Stimulated activated CD8-positive, alpha-beta memory T cell treated with anti-CD3 and anti-CD28 coated beads, Interleukin-4, amount 100 ng/mL, for 48 hours (primary cell): ENCODE data around the gene CFAP73.
"Not testable (repeated sequence)": the region's sequence is repeated elsewhere in the genome, so short reads cannot be mapped to it uniquely, and the experiment has no call there.

Experiments used
- DNase-seq: peaks from one replicate; pipeline ENCODE4 v3.0.0-alpha.2; 2020

CFAP73 gene

DNA sequence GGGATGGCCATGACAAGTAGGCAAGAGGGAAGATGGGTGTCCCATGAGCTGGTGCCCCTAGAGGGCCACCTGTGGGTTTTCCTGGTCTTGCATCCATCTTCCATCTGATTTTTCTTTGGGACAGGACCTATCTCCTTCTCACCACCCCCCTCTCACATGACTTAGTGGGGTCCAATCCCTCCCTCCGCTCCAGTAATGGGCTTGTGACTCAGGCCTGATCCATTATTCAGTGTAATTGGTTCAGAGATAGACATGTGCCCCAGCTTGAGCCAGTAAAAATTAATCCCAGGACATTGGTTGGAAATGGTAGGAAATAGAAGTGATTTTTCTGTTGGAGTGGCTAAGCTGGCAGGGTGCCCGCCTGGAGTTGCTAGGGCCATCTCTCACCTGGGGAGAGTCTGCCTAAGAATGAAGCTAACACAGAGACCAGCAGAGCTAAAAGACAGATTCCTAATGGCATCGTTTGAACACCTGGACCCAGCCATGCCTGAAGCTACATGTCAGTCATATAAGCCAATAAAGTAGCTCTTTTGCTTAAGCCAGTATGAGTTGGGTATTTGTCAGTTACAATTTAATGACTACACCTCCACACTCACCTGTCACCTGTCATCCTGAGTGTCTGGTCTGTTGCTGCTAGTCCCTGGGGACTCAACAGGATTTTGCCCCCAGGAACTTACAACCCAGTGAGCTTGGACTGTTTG is 28.7 kb upstream of the CFAP73 start:
- no peak for DNase-seq

DNA sequence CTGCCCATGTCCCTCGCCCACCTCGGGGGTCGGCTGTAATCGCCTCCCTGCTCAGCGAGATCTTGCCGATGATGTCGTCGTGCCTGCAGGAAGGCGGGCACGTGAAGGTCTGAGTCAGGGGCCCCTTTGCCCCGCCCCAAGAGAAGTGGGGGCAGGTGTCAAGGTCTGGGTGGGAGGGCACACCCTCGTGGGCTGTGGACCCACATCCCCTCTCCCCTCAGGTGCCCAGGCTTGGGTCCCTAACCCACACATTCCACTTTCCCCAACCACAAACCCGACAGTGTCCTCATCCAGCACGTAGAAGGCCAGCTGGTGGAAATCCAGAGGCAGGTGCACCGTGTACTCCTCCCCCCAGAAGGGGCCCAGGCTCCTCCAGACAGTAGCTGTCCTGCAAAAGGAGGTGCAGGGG is 21.7 kb upstream of the CFAP73 start:
- DNase-seq: no peak

DNA sequence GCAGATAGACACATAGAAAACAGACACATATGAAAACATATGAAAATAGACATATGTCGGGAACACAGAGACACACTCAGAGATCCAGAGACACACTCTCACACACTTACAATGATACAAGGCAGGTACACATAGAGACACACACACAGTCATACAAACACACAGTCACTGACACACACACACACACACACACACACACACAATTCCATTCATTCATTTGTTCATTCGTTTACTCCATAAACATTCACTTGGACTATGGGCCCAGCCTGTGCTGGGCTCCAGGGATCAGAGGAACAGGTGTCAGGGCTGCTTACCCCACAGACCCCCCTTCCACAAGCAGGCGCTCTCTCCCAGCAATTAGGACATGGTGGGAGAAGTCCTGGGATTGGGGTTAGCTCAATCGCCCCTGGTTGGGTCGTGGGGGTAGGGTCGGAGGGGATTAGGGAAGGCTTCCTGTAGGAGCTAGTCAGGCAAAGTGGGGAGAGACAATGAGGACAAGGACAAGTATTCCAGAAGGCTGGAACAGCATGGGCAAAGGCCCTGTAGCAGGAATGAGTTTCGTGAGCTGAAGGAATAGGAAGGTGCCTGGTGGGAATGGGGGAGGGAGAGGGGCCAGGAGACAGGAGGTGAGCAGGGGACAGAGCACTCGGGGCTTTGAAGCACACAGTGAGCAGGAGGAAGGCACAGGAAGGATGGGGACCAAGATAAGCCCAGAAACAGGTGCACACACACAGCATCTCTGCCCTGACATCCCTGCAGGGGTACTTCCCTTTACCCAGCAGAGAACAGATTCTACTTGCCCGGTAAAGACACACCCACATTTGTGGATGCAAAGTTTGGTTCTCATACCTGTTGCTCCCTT is 20.5 kb upstream of the CFAP73 start:
- DNase-seq: no peak

DNA sequence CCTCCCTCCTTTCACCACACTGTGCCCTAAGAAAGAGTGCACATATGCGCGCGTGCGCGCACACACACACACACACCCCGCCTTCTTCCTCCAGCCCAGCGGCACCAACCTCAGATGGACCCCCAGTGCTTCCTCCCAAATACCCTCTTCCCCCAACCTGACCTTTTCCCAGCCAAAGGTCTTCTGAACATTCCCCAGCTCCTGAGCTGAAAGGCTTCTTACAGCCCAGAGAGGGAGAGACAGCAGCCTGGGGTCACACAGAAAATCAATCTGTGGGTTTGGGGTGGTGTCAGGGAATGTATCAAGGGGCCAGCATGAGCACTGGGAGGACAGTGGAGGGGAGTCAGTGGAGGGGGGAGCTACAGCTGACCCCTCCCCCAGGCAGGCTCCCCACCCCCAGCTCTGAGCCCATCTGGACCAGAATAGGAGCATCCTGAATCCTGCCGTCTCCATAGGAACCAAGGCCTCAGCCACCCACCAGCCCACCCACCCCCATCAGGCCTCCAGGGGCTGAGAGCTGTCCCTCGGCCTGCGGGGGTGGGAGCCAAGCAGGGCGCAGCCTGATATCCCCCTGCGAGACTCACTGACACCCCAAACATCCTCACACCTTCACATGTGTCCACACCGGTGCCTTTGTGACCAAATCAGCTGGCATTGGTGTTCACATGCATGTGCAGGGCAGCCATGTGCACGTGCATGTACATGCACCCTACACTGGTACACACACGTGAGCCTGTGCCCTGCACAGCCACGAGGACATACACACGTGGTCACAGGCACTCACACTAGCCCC is 19.7 kb upstream of the CFAP73 start:
- DNase-seq: no peak

DNA sequence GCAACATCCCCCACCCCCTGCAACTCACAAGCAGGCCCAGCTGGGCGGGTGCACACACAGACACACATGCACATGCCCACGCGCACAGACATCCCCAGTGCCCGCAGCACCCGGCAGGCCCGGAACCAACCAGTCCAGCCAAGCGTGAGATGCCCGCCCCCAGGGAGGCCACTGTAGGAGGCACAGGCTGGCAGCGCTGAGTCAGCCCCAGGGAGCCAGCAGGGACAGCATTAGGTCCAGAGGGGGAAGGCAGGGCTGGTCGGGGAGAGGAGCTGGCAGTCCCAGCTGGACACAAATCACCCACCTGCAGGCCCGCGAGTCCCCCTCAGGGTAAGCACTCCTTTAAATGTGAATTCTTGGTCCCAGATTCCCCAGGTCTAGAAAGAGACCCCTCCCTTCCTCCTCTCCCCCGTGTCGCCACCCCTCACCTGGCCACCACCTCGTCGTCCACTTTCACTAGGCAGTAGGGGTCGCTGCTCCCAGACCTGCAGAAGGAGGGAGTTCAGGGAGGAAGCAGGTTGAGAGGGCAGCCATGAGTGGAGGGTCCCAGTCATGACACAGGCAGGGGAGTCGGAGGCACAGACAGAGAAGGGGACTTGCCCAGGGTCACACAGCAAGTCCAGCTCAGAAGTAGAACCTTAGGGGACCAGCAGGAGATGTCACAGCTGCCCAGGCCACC is 18.9 kb upstream of the CFAP73 start:
- no peak for DNase-seq

DNA sequence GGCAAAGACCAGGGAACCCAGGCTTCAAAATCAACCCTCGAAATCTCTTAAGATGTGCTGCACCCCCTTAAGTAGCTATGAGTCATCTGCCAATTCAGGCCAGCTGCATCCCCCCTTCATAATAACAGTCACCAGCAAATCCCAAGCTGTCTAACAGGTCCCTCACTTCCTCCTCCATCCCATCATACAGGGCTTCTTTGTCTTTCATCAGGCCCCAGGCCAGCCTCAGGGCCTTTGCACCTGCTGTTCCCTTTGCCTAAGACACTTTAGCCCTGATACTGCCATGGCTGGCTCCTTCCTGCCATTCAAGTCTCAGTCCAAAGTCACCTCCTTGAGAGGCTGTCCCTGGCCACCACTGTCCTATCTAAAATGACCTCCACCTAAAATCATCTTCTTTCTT is 18.0 kb upstream of the CFAP73 start:
- DNase-seq: no peak

DNA sequence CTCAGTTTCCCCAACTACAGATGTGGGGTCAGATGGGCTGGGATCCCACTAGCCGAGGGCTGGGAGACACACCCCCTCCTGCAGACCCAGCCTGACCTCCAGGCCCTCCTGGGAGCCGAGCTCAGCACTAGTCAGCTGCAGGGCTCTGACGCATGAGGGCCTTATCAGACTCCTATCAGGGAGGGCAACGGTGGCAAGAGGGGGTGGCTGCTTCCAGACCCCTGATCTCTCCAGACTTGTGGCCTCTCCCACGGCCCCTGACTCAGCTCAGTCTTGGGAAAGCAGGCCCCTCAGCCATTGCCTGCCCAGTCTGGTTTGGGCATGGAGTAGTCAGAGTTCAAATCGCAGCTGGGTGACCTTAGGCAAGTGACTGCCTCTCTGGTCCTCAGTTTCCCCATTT is 16.5 kb upstream of the CFAP73 start:
- no peak for DNase-seq

DNA sequence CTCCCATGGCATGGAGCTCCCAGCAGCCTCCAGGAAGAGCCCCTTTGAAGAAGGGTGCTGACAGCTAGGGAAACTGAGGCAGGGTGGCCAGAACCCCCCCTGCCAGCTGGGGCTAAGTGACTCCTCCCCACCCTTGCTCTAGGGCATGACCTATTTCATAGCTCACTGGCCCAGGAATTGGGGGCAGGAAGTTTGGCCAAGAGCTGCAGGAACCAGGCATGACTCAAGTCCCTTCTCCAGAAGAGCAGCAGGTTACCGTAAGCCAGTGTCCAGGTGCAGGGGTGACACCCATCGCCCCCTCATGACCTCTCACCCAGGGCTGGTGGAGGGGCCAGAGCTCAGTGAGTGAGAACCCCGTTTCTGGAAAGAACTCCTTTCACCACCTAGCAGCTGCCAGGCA is 15.9 kb upstream of the CFAP73 start:
- no peak for DNase-seq

DNA sequence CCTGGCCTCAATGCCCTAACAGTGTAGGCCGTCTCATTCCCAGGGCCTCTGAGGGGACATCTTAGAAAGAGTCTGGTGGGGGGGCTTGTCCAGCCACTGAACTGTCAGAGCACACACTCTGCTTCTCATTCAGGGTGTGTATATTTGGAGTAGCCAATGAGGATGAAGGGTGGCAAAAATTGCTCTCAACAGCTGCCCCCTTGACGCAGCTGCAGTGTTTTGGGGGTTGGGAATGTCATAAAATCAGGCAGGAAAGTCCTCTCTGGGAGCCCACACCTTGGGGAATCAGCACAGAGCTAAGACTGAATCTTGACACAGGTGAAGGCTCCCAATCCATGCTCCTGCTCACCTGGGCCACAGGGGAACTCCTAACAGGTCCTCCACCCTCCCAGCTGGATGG is 15.5 kb upstream of the CFAP73 start:
- no peak for DNase-seq

DNA sequence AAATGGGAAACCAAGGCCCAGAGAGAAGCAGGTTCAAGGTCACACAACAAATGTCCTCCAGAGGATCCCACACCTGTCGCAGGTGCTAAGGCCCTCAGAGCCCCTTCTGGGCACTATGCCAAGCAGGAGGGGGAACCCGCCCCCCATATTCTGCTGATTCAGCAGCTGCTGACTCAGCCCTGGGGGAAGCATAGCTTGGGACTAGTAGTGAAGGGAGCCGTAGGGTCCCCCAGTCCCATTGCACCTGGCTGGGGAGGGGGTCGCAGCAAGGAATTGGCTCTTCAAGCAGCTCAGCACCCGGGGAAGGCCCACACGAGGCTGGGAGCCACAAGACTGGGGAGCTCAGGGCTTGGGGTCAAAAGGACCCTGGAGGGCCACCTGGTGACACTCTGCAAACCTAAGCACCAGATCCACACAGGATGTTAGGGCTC is 15.0 kb upstream of the CFAP73 start:
- DNase-seq: no peak

DNA sequence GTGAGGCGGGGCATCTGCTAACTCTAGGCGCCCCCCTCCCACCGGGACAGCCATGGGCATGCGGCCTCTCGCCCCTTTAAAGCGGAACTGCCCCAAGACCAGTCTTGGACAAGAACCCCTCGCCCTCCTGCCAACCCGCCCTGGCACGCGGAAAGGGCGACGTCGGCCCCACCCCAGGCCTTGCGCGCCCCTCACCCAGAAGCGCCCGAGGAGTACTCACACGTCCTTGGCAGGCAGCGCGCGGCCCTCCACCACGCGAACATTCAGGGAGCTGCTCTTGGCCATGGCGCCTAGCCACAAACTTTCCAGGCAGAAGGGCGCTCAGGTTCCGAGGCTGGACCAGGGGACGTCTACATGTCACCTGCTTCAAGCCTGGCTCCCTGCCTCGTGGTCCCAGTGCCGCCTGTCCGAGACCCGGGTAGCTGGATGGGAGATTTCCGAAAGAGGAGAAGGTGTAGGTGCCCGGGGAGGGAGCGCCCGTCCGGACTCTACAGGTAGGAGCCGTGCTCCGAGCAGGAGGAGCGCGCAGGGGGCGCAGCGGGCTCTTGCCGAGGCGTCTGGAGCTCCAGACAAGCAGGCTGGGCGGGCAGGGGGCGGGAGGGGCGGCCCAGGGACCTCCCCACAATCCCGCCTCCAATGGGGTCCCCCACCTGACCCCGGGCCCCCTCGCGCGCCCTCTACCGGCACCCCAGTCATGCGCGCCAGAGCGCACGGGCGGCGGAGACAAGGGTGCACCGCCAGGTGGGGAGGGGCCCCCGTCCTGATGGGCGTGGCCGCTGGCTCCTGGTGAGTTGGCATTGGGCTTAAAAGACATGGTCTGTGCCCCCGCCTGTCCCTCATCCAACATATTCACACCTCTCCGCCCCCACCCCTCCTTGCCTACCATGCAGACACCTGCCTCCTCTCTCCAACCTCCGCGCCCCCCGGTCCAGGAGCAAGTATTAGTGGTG is 14.1 kb upstream of the CFAP73 start, which contains the start of gene RASAL1:
Gene RASAL1, minus strand, starts transcription at position 584 of the 950 bp plus-strand sequence. Its CDS starts 299 bp downstream, at position 285.
- peak; percentile 93 for DNase-seq

DNA sequence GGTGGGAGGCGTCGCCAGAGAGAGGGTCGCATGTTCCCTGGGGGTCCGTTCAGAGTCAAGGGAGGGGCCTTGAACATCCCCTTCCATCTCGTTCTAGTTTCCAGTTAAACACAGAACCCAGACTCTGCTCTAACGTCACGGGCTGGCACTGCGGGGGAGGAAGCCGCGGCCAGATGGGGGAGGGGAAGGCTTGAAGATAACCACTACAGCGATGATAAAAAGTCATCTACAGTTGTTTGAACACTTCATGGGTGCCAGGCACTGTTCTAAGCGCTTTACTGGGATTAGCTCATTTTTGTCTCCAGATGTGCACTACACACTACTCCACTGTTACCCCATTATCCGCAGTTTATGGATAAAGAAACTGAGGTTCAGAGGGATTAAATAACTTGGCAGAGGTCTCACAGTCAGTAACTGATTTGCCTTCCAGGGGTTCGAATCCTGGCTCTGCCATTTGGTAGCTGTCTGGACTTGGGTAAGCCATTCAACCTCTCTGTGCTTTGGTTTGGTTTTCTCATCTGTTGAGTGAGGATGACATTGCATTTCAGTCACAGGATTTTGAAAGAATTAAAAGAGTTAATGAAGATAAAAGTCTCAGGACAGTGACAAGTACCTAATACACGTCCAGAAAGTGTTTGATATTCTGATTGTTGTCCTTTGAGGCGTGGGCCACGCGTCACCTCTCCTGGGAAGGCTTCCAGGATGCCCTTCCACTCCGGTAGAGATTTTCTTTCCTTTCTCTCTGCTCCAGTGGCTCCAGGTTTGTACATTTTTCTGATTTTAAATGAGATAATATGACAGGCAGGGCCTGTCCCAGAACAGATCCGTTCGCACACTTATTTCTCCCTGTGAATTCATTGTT is 13.2 kb upstream of the CFAP73 start:
- DNase-seq: peak; percentile 82

DNA sequence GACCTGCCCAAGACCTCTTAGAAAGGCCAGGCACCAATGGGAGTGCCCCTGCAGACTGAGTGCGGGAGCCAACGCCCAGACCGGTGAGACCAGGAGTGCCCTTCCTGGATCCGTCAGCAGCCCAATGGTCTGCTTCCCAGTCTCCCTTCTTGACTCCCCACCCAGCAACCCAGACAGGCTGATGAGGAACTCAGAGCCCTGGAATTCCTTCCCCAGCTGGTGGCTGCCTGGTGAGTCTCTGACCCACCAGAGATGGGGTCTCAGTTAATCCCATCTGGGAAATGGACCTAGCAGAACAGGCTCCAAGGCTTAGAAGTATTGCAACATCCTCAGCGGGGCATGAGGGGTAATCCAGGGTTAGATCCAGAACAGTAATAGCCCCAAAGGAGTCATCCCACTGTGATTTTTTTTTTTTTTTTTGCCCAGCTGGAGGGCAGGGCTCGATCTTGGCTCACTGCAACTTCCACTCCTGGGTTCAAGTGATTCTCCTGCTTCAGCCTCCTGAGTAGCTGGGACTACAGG is 12.5 kb upstream of the CFAP73 start:
- DNase-seq: no peak

DNA sequence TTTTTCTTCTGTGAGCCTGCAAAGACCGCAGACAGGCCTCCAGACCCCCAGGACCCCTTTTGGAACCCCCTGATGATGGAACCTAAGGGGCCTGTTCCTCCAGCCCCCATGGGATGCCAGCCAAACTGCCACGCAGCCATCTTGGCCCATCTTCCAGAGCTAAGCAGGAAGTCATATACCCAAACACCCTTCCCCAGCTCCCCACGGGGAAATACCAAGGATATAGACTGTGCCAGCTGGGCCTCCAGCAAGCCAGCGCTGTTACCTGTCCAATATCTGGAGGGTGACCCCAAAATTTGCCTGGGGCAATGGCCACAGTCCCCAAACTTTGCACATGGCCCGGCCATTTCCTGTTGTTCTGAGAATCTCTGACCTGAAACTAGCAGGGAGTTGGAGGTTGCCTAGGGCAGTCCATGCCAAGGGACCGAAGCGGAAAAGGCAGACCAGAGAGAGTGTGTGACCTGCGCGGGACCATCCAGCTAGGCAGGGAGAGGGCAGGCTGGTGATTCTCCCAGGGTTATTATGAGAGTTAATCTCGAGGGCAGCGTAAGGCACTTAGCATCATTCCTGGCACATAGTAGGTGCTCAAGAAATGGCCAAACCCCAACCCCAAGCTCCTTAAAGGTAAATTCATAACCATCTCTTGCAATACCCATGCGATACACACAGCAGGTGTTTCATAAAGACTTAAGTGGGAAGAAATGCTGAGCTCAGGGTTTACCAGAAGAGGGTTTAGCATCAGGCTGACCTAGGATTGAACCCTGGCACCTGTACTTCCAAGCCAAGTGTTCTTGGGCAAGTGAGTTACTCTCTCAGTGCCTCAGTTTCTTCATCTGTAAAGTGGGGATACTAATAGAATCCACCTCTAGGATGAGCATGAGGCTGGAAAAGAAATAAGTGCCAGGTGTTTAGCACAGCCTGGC is 11.4 kb upstream of the CFAP73 start:
- DNase-seq: no peak

DNA sequence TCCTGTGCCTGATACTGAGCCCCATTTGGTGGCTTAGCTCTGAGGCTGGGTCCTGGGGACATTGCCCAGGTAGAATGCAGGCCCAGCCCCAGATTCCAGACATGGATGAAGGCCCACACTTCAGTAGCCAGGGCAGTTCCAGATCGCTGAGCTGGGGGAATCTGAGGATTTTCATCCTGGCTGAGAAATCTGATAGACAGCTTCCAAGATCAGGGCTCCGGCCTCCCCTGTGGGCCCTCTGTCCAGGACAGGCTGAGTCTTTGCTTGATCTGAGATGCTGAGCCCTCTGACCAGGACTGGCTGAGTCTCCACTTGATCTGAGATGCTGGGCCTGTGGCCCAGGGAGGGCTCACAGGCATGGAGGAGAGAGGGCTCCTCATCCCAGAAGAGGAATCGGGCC is 10.7 kb upstream of the CFAP73 start:
- no peak for DNase-seq

DNA sequence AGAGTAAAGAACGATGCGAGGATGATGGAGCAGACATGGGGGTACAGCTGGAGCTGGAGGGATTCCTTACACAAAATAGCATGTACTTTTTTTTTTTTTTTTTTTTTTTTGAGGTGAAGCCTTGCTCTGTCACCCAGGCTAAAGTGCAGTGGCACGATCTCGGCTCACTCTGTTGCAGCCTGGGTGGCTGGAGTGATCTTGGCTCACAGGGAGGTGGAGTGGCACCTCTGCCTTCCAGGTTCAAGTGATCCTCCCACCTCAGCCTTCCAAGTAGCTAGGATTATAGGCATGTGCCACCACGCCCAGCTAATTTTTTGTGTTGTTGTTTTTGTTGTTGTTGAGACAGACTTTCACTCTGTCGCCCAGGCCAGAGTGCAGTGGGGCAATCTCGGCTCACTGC is 8.8 kb upstream of the CFAP73 start:
- no peak for DNase-seq

DNA sequence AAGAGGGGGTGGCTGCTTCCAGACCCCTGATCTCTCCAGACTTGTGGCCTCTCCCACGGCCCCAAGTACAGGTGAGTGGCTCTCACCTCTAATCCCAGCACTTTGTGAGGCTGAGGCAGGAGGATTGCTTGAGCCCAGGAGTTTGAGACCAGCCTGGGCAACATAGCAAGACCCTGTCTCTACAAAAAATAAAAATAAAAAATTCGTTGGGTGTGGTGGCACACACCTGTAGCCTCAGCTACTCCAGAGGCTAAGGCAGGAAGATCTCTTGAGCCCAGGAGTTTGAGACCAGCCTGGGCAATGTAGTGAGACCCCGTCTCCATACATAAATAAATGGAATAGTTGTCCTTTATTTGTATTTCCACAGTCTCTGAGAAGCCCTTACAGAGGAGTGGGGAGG is 7.8 kb upstream of the CFAP73 start:
- DNase-seq: not testable (repeated sequence)

DNA sequence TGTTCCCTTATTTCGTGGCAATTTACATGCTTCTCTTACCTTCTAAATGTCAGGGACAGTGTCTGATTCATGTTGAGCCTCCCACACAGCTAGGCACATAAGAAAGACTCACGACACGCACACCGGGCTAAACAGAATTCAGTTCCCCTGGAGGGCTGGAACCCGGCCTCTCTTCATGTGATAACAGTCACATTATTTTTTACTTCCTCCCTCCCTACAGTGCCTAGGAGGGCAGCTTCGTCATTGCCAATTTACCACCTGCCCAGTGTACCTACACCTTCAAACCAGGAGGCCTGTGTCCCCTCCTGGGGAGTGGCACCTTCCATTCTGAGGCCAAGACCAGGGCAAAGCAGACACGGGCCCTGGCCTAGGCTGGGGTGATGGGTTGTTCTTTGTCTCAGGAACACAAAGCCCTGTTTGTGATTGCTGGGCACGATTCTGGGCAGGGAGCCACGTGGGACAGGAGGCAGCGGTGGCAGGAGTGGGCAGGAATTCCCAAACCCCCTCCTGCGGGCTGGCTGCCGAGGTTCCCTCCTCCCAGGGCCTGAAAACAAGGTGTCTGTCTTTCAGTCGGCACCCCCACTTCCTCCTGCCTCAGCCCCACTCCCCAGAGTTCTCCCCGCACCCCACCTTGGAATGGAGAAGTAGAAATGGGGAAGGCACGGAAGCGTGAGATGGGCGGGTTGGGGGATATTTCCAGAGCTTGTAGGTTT is 7.2 kb upstream of the CFAP73 start:
- DNase-seq: no peak
